Measurements from ENCODE around the gene FAF2.

FAF2 gene

GRCh38 chr5:176538989-176539384 is 90.8 kb downstream of the FAF2 start:
- Histone ChIP-seq H3K36me3 (ENCODE audit: insufficient read depth, low read length) (peaks cover 17% of the 10 kb centered on the region), H3K4me1 (ENCODE audit: insufficient read depth, low read length) (peaks cover 64% of the 10 kb centered on the region), H3K4me2 (ENCODE audit: insufficient read depth, low read length) (no peak overlapping the region), H4K20me1 (ENCODE audit: insufficient read depth, low read length) (peaks cover 16% of the 10 kb centered on the region), H3K79me2 (ENCODE audit: insufficient read depth, low read length) (peaks cover 30% of the 10 kb centered on the region), H3K9me3 (ENCODE audit: insufficient read depth, low read length, severe bottlenecking) (no peaks in the 10 kb centered on the region), H3K27ac (ENCODE audit: low read length) (no peak overlapping the region), H2AFZ (ENCODE audit: low read depth, low read length) (no peak overlapping the region), H3K4me3 (ENCODE audit: low read depth in 1 of 2, low read length in 2 of 2) (no peak overlapping the region), H3K9ac (ENCODE audit: low read depth, low read length) (no peak overlapping the region), H3K27me3 (ENCODE audit: insufficient read depth, low read length, poor library complexity) (peaks cover 3% of the 10 kb centered on the region)
- DNase-seq (no peak), ATAC-seq (ENCODE audit: insufficient read depth, low read depth) (no peak)
- TF ChIP-seq CTCF (IDR thresholded peaks at IDR 0.05; ENCODE audit: borderline replicate concordance, extremely low read depth, low read length, poor library complexity, severe bottlenecking) (no peak), EZH2 (IDR thresholded peaks at IDR 0.05; ENCODE audit: borderline replicate concordance, low read depth, low read length, severe bottlenecking) (no peak)

GRCh38 chr5:176540476-176540899 is 92.3 kb downstream of the FAF2 start:
- peaks cover 3% of the 10 kb centered on the region; the same call in 1 of the 2 replicates for H4K20me1 ChIP-seq (ENCODE audit: insufficient read depth, low read length)
- peaks cover 5% of the 10 kb centered on the region for H3K27me3 ChIP-seq (ENCODE audit: insufficient read depth, low read length, poor library complexity)
- H3K9ac ChIP-seq (ENCODE audit: low read depth, low read length) = peak overlapping the region; percentile 70; the same call in 1 of the 2 replicates
- no peaks in the 10 kb centered on the region for H3K9me3 ChIP-seq (ENCODE audit: insufficient read depth, low read length, severe bottlenecking)
- no peak overlapping the region for H3K4me3 ChIP-seq (ENCODE audit: low read depth in 1 of 2, low read length in 2 of 2)
- H3K4me1 ChIP-seq (ENCODE audit: insufficient read depth, low read length) = peaks cover 59% of the 10 kb centered on the region
- DNase-seq (no peak), ATAC-seq (ENCODE audit: insufficient read depth, low read depth) (no peak)
- H3K27ac ChIP-seq (ENCODE audit: low read length) = peak overlapping the region; percentile 61; the same call in 1 of the 2 replicates
- H3K79me2 ChIP-seq (ENCODE audit: insufficient read depth, low read length) = peaks cover 15% of the 10 kb centered on the region
- no peak overlapping the region for H3K4me2 ChIP-seq (ENCODE audit: insufficient read depth, low read length)
- no peak overlapping the region for H2AFZ ChIP-seq (ENCODE audit: low read depth, low read length)
- H3K36me3 ChIP-seq (ENCODE audit: insufficient read depth, low read length) = peaks cover 9% of the 10 kb centered on the region; the same call in 1 of the 2 replicates
- TF ChIP-seq CTCF (IDR thresholded peaks at IDR 0.05; ENCODE audit: borderline replicate concordance, extremely low read depth, low read length, poor library complexity, severe bottlenecking) (no peak), EZH2 (IDR thresholded peaks at IDR 0.05; ENCODE audit: borderline replicate concordance, low read depth, low read length, severe bottlenecking) (no peak)

- H3K27me3 ChIP-seq (ENCODE audit: insufficient read depth, low read length, poor library complexity) = peaks cover 8% of the 10 kb centered on the region
- H3K9ac ChIP-seq (ENCODE audit: low read depth, low read length) = peak overlapping the region; percentile 70
- peaks cover 56% of the 10 kb centered on the region for H3K4me1 ChIP-seq (ENCODE audit: insufficient read depth, low read length)
- H3K4me3 ChIP-seq (ENCODE audit: low read depth in 1 of 2, low read length in 2 of 2) = peak overlapping the region in 1 of 2 experiments; percentile 84; a peak in 1 of 4 replicates
- ATAC-seq (ENCODE audit: insufficient read depth, low read depth) = no peak
- no peak for TF ChIP-seq CTCF (IDR thresholded peaks at IDR 0.05; ENCODE audit: borderline replicate concordance, extremely low read depth, low read length, poor library complexity, severe bottlenecking)
- no peak for TF ChIP-seq EZH2 (IDR thresholded peaks at IDR 0.05; ENCODE audit: borderline replicate concordance, low read depth, low read length, severe bottlenecking)
- peak overlapping the region; percentile 54; the same call in 1 of the 2 replicates for H2AFZ ChIP-seq (ENCODE audit: low read depth, low read length)
- peaks cover 4% of the 10 kb centered on the region; the same call in 1 of the 2 replicates for H3K36me3 ChIP-seq (ENCODE audit: insufficient read depth, low read length)
- no peaks in the 10 kb centered on the region for H3K9me3 ChIP-seq (ENCODE audit: insufficient read depth, low read length, severe bottlenecking)
- no peaks in the 10 kb centered on the region; the same call in 1 of the 2 replicates for H4K20me1 ChIP-seq (ENCODE audit: insufficient read depth, low read length)
- H3K79me2 ChIP-seq (ENCODE audit: insufficient read depth, low read length) = peaks cover 11% of the 10 kb centered on the region
- peak overlapping the region; percentile 89 for H3K4me2 ChIP-seq (ENCODE audit: insufficient read depth, low read length)
- DNase-seq = peak; percentile 42
- peak overlapping the region; percentile 61 for H3K27ac ChIP-seq (ENCODE audit: low read length)
Measured at GRCh38 chr5:176540956-176541337, 92.8 kb downstream of the FAF2 start.
